Measurements from ENCODE around the gene ACSF3.
"Not testable (repeated sequence)": the region's sequence is repeated elsewhere in the genome, so short reads cannot be mapped to it uniquely, and the experiment has no call there.

Gene ACSF3

DNA sequence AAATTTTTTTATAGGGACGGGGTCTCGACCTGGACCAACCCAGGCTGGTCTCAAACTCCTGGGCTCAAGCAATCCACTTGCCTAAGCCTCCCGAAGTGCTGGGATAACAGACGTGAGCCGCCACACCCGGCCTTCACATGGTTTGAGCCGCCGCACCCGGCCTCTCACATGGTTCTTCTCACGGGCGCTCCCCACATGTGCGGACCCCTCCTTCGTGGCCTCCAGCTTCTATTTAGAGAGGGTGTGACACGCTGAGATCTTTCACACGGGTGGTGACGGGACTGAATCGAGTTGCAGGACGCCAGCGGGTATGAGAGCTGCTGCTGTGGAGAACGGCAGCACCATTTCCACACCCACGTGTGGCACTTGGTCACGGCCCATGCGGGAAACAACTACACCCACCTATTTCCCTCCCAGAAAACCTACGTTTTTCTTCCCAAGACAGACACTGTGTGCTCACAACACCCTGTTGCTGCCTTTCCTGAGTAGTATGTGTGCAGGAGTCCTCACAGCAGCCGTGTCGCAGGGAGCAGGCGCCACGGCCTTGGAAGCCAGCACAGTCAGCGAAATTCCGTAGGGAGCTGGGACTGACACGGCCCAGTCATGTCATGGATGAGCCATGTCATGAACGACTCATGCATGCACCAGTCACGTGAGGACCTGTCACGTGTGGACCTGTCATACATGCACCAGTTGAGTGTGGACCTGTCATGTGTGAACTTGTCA is 20.1 kb upstream of the ACSF3 start:
- DNase-seq = no peak

DNA sequence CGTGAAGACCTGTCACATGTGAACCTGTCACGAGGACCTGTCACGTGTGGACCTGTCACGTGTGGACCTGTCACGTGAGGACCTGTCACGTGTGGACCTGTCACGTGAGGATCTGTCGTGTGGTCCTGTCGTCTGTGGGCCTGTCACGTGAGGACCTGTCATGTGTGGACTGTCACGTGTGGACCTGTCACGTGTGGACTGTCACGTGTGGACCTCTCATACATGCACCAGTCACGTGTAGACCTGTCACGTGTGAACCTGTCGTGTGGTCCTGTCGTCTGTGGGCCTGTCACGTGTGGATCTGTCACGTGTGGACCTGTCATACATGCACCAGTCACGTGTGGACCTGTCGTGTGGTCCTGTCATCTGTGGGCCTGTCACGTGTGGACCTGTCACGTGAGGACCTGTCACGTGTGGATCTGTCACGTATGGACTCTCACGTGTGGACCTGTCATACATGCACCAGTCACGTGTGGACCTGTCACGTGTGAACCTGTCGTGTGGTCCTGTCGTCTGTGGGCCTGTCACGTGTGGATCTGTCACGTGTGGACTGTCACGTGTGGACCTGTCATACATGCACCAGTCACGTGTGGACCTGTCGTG is 19.5 kb upstream of the ACSF3 start:
- not testable (repeated sequence) for DNase-seq

DNA sequence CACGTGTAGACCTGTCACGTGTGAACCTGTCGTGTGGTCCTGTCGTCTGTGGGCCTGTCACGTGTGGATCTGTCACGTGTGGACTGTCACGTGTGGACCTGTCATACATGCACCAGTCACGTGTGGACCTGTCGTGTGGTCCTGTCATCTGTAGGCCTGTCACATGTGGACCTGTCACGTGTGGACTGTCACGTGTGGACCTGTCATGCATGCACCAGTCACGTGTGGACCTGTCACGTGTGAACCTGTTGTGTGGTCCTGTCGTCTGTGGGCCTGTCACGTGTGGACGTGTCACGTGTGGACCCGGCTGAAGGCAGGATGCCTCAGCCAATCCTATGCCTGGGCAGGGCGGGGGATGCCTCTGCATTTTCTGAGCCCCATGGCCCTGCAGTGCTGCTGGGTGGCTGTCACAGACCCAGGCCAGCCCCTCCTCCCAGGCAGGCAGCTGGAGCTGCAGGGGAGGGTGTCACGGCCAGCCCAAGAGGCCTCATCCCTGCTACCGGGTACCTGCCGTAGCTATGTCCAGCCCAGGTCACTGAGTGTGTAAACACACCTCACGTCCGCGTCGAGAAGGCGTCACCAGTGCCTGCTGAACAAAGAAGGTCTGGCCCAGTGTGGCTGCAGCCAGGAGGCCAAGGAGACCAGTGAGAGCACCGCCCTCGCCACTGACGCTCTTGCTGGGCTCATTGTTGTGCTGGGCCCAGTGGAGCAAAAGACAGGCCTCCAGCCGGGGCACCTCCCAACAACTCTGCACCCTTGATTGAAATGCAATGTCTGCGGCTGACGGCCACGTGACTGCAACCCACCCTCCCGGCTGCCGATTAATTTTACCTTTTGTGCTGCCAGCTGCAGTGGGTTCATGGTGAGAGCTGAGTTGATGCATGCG is 18.6 kb upstream of the ACSF3 start:
- DNase-seq = no peak

DNA sequence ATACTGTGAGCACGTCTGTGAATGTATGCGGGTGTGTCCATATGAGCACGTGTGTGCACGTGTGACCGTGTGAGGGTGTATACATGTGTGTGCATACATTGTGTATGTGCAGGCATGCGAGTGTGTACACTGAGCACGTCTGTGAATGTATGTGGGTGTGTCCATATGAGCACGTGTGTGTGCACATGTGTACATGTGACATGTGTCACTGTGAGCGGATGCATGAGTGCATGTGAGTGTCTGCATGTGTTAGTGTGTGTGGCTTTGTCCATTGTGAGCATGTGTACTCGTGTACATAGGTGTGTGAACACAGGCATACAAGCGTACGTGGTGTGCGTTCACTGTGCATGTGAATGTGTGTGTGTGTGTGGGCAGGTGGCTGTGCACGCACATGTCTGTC is 17.5 kb upstream of the ACSF3 start:
- DNase-seq = no peak

DNA sequence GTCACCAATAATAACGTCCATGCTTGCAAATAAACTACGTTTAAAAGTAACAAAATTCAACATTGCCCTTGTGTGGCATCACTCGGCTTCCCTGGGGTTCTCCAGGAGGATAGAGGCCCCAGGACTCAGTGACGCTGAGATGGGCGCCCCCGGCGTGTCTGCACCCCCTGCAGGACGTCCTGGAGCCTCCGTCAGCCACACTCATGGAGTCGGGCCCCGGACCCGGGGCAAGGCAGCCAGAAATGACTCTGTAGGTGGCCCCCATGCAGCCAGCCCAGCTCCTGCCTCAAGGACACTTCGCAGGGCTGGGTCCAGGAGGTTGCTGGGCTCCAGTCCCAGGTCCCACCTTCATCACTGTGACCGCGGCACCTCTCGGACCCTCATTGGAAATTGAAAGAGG is 16.6 kb upstream of the ACSF3 start:
- DNase-seq = no peak

DNA sequence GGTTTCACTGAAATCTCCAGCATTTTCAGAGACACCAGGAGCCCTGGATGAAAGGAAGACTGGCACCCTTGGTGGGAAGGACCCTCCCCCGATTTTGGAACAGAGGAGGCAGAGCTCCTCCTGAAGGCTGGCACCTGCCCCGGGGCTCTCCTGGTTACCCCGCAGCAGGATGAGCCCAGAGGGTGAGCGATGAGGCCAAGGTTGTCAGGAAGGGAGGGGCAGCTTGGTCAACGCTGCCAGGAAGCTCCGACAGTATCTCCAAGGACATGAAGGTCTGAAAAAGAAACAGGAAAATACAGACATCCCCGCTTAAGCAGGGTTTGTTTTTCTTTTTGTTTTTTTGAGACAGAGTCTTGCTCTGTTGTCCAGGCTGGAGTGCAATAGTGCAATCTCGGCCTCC is 15.5 kb upstream of the ACSF3 start:
- DNase-seq = no peak

DNA sequence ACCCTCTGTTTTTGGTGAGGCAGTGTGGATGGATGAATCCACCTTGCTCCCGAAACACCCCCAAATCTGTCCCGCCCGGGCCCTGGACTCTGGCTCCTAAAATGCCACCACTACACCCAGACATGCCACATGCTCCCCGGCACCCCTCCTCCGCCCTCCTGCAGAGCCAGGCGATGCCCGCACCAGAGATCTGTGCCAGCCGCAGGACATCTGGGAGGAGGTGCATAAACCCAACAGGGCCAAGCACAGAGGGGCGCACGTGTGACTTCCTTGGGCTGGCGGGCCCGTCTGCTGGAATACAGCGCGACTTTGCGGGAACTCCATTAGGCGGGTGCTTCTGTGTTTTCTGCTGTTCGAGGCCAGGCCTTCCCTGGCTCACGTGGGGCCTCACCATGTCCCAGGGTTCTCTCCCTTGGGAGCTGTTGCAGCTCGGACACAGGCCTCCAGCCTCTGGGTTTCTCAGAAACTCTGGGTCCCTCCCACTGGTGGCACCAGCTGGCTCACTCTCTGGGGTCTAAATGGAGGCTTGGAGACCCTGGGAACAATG is 14.1 kb upstream of the ACSF3 start:
- no peak for DNase-seq

DNA sequence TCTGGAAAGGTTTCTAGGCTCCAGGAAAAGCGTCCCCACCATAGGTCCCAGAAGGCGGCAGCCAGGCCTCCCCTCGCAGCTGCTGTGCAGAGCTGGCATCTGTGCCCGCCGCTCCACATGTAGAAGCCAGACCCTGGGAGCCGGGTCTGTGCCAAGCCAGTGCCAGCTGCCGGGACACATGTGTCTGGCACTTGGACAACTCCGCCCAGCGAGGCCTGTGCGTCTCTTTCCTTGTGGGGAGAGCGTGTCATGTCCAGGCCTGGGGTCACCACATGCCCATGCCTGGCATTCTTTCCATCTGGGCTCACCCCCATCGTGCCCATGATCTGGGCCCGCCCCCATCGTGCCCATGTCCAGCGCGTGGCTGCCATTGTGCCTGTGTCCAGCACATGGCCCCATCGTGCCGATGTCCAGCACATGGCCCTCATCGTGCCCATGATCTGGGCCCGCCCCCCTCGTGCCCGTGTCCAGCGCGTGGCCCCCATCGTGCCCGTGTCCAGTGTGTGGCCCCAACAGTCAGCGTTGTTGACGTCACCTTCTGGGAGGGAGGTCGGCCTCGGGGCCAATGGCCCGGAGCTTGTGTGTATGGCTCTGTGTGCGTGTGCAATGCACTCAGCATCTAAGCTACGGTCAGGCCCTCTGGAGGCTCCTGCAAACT is 13.3 kb upstream of the ACSF3 start:
- DNase-seq = no peak

DNA sequence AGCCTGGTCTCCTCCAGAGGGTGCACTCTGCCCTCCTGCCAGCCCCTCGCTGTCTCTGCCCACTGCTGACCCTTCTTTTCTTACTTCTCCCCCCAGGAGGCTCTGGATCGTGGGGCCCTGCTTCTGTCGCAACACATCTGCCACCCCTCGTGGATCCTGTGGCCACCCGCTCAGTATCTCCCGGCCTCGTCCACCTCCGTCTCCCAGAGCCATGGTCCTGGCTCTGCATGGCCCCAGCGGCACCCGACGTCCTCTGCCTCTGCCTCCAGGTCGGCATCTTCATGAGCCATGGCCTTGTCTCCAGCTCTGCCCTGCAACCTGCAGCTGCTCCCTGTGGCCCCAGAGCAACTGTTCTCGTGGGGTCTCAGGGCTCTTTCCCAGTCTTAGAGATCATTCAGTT is 12.1 kb upstream of the ACSF3 start:
- no peak for DNase-seq

DNA sequence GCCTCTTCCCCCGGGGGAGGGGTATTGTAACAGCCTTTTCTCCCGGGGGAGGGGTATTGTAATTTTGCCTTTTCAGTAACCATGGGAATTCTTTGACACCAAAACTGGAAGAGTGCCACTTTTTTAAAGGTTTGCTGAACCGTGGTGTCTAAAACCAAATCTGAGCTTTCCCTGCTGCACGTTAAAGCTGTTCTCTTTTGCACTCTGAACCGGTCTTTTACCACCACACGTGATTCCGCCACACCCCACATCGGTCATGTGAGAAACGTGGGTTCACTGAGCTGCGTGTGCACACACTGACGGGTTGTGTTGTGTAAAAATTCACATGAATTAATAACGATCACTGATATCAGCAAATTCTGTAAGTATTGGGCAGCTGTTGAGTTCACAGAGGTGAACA is 9.2 kb upstream of the ACSF3 start:
- DNase-seq = no peak

DNA sequence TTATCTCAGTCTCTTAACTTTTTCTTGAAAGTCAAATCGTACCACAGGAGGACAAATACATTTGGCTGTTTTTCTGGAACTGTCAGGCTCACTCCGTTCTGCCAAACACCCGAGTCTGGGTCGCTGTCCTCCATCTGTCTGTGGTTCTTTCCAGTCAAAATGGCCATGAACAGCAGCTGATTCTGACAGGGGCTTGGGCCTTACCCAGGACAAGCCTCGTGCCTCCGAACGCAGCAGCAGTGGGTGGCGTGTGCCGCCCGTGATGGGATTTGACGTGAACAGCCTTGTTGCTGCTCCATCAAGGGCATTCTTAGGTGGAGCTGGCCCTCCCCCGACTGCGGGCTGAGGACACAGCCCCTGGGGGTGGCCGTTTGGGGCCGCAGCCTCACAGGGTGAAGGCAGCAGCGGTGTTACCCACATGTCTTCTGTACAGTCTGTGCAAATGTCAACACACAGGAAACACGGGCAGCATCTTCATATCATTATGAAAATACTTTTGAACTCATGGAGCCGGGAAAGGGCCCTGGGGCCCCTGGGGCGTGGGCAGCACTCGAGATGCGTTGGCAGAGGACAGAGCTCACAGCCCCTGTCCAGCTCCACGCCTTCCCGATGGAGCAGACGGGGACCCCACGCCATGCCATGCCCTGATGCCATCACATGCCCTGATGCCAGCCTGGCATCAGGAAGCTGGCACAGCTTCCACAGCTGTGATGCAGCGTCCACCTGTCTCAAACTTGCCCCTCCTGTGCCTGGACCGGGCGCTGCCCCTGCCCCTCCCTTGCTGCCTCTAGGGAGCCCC is 8.6 kb upstream of the ACSF3 start:
- no peak for DNase-seq

DNA sequence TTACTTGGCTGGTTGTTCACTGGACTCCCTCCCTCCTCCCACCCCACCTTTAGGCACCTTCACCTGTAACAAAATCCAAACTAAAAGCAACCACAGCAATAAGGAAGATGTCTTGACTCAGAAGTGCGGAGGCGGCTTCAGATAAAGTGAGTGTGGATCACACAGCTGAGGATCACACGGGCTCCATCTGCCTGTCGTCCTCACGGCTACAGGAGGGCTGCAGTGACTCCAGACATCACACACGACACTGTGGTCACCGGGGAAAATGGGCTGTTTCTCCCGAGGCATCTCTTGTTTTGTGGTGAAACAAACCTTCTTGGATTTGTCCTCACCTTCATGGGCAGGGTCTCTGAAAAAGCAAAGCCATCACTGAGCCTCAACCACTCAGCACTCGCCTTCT is 7.9 kb upstream of the ACSF3 start:
- no peak for DNase-seq

DNA sequence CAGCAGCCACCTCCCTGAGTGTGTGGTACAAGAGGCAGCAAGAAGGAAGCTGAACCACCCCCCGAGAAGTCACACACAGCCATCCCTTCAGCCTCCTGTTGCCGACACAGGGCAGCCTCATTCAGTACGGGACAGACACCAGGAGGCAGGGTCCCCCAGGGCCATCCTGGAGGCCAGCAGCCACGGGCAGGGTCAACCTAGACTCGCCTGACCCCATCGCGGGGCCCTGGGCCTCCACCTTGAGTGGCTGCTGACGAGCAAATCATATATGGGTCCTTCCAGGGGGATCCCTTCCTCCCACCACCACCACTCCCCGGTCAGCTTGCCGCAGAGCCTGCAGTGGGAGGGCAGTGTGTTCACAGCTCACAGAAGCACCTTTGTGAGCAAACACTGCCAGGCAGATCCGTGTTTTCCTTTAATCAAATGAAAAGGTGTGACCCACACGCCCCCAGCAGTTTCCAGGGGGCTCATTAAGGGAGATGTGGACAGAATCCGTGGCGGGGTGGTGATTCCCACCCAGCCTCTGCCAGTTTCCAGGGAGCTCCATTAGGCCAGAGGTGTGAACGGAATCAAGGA is 5.6 kb upstream of the ACSF3 start:
- no peak for DNase-seq

DNA sequence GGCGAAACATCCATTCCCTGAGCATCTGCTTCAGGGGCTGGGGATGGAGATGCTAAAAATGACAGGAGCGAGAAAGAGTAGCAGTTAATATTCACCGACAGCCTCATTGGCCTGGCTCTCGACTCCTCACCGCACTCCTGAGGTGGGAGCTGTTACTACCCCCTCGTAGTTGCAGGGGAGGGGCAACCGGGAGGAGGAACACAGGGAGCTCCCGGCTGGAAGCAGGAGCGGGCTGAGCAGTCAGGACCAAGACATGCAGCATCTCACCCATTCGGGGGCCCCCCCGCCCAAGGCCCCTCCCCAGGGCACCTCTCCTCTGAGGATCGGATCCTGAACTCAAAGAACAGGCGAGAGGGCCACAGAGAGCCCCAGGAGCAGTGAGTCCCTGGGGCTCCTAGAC is 4.5 kb upstream of the ACSF3 start:
- DNase-seq = no peak

DNA sequence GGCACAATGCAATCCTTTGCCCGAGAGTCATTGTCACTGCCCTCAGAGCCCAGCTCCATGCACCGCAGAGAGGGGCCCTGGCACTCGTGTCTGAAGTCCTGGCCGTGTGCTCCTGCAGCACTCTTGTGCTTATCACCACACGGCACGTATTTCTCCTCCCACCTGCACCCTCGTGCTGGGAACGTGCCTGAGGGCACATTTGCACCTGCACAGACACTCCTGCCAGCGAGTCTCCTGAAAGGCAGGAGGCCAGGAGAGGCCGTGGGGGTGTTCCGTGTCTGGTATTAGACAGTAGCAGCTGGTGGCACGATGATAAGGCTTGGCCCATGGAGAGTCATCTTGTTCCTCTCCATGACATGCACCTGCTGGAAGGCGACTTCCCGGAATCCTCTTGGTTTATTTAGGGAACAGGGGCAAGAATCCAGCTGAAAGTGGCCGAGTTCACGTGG is 3.4 kb upstream of the ACSF3 start:
- peak; percentile 44 to 65 for DNase-seq

DNA sequence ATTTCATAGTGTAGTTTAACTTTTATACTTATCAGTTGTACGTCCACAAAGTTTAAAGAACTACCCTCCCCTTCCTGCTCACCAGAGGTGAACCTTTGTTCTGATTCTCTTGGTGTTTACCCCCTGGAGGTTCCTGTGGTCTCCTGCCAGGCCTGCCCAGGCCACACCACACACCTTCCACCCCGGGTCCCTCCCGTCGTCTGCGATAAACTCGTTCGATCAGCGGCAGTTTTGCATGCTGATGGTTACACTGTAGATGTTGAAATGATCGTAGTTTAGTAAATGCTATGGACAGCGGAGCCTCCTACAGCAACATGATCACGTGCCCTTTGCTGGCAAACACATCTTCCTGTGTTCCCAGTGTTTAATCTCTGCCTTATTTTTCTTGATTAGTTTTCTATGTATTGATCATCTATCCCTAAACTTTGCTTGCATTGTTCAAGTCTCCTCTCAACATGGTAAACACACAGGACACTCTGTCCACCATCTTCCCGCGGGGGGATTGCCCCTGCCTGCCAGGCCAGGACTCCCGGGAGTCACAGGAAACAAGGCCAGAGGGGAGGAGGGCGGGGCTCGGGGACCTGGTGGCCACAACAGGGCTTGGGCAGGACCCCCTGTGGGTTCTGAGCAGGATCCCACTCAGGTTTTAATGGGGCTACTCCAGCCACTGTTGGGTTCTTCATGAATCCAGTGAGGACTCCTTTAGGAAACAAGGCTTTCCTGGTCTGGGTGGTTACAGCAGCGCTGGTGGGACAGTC is 2.8 kb upstream of the ACSF3 start:
- DNase-seq = no peak

DNA sequence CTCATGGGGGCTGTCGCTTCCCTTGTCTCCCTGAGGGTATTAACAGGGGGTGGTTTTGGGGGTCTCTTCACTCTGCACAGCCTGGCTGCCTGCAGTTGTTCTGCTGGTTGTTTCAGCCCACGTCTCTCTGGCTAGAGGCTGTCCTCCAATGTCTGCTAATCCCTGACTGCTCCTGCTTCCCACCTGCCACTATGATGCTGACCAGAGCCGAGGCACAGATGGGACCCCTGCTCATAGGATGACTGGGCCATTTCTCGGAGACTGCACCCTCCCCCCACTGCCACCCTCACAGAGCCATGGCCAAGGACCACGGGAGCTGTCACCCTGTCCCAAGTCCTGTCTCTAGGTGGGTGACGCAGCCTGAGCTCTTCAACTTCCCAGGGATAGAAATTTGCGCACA is 1.6 kb upstream of the ACSF3 start:
- no peak for DNase-seq

DNA sequence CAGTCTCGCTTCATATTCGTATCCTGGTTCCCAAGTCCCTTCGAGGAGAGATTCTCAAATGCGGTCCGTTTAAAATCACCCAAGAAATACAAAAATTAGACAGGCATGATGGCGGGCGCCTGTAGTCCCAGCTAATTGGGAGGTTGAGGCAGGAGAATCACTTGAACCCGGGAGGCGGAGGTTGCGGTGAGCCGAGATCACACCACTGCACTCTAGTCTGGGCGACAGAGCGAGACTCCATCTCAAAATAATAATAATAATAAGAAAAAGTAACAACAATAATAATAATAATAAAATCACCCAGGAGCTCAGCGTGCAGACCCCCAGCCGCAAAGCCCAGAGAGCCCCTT is 425 bp upstream of the ACSF3 start:
- DNase-seq = not testable (repeated sequence)

DNA sequence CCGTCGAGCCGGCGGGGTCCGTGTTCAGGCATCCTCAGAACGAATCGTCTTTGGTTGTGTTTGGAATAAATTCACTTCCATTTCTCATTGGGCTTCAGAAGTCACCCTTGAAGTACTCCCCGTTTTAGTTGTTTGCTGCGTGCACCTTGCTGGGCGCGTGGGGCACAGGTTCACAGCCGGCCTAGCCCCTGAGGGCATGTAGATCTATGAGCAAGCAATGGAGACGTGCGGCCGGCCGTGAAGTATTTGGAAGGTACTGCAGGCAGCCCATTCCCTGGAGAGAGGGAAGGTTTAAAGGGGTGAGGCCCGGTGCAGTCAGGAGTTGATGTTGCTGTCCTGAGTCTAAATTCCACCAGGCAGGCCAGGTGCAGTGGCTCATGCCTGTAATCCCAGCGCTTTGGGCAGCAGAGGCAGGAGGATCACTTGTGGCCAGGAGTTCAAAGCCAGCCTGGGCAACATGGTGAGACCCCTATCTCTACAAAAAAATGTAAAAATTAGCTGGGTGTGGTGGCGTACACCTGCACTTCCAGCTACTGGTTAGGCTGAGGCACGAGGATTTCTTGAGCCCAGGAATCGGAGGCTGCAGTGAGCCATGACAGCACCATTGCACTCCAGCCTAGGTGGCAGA is 714 bp downstream of the ACSF3 start:
- DNase-seq = no peak

DNA sequence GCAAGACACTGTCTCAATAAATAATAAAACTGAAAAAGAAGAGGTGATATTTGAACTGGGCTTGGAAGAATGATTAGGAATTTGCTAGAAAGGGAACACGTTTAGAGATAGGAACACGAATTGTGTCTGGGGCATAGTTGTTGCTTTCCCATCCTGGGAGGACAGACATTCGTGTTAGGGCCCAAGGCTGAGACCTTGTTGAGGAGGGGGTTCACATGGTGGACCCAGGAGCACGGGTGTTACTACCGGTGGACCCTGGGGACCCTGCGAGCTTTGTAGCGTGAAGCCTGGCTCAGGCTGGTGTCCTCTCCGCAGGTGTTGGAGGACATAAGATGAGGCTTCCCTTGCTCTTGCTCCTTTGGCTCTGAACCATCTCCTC is 1.2 kb downstream of the ACSF3 start:
- DNase-seq = no peak

DNA sequence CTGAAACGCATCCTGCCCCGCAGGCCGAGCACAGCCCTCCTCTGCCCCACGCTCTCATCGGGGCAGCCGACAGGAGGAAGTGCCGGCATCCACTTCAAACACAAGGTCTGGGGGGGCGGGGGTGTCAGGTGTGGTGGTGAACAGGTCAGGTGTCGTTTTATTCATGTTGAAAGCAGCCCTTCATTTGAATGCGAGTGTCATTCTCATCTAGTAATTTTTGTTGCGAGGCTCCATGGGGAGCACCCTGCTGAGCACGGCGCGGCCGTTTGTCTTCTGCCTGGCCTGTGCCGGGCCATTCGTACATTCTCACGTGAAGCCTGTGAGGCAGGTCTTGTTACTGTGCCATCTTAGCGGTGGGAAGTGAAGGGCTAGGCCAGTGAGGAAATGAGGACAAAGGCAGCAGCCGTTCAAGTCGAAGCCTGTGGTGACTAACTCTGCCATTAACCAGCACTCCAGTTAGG is 1.9 kb downstream of the ACSF3 start:
- DNase-seq = no peak

All from SHP77 (cell line).